ENCODE measurements around the gene LMBRD1. TPM values are rescaled to one million over a fixed set of nuclear protein-coding genes. Genes with fewer than 3 reads are reported as not detected.
"Not testable (repeated sequence)": the region's sequence is repeated elsewhere in the genome, so short reads cannot be mapped to it uniquely, and the experiment has no call there.

LMBRD1 gene
- total and polyA plus RNA-seq, 2 donors: 36.4 to 50.1 TPM

- DNase-seq (ENCODE audit: low read depth in 6 of 9, low spot score in 9 of 9): no peak
- no peak overlapping the region for H3K27ac ChIP-seq (ENCODE audit: low read depth in 1 of 2, low read length in 1 of 2)
- H3K9me3 ChIP-seq (ENCODE audit: control insufficient read depth in 2 of 2, insufficient read depth in 1 of 2, low read length in 1 of 2): no peaks in the 10 kb centered on the region
- H3K4me3 ChIP-seq (ENCODE audit: low read length in 2 of 2): no peak overlapping the region
- no peaks in the 10 kb centered on the region for H3K27me3 ChIP-seq (ENCODE audit: control insufficient read depth in 2 of 2, insufficient read depth in 1 of 2, low read length in 1 of 2)
- H3K4me1 ChIP-seq (ENCODE audit: control insufficient read depth in 2 of 2, insufficient read depth in 2 of 2, low read length in 2 of 2): no peaks in the 10 kb centered on the region
- peaks cover 0 to 18% of the 10 kb centered on the region in 2 donors for H3K36me3 ChIP-seq (ENCODE audit: control insufficient read depth in 2 of 2, insufficient read depth in 2 of 2, low read length in 1 of 2)
Measured at GRCh38 chr6:69699655-69700054, 97.2 kb downstream of the LMBRD1 start.

GRCh38 chr6:69696273-69696672 is 100.5 kb downstream of the LMBRD1 start:
- H3K27me3 ChIP-seq (ENCODE audit: control insufficient read depth in 2 of 2, insufficient read depth in 1 of 2, low read length in 1 of 2): no peaks in the 10 kb centered on the region
- H3K27ac ChIP-seq (ENCODE audit: low read depth in 1 of 2, low read length in 1 of 2): no peak overlapping the region
- H3K4me1 ChIP-seq (ENCODE audit: control insufficient read depth in 2 of 2, insufficient read depth in 2 of 2, low read length in 2 of 2): no peaks in the 10 kb centered on the region
- H3K36me3 ChIP-seq (ENCODE audit: control insufficient read depth in 2 of 2, insufficient read depth in 2 of 2, low read length in 1 of 2): peaks cover 0 to 18% of the 10 kb centered on the region in 2 donors
- peak in 3 of 9 donors; percentile 3 to 23 (median 6) for DNase-seq (ENCODE audit: low read depth in 6 of 9, low spot score in 9 of 9)
- 72% methylated on average over 2 of the region's 2 CpGs for WGBS
- H3K9me3 ChIP-seq (ENCODE audit: control insufficient read depth in 2 of 2, insufficient read depth in 1 of 2, low read length in 1 of 2): no peaks in the 10 kb centered on the region
- no peak overlapping the region for H3K4me3 ChIP-seq (ENCODE audit: low read length in 2 of 2)

DNA sequence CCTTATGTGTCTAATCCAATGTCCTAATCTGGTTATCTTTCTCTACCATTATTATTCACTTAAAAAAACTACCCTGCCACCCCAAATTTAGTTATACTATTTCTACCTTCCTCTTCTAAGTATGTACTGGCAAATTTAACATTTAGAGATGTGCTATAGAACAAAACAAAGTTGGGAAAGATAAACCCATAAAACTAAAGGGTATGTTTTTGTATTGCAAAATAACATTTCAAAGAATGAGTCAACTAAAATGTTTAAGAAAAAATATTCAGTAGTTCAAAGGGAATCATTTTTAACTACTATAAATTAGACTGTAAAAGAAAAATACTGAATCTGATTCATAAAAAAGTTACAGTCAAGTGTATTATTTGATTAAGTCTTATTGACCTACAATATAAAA is 103.0 kb downstream of the LMBRD1 start:
- Histone ChIP-seq H3K27ac (ENCODE audit: low read depth in 1 of 2, low read length in 1 of 2) (no peak overlapping the region), H3K4me1 (ENCODE audit: control insufficient read depth in 2 of 2, insufficient read depth in 2 of 2, low read length in 2 of 2) (no peaks in the 10 kb centered on the region), H3K36me3 (ENCODE audit: control insufficient read depth in 2 of 2, insufficient read depth in 2 of 2, low read length in 1 of 2) (peaks cover 0 to 10% of the 10 kb centered on the region in 2 donors), H3K9me3 (ENCODE audit: control insufficient read depth in 2 of 2, insufficient read depth in 1 of 2, low read length in 1 of 2) (no peaks in the 10 kb centered on the region), H3K4me3 (ENCODE audit: low read length in 2 of 2) (no peak overlapping the region), H3K27me3 (ENCODE audit: control insufficient read depth in 2 of 2, insufficient read depth in 1 of 2, low read length in 1 of 2) (no peaks in the 10 kb centered on the region)
- no peak for DNase-seq (ENCODE audit: low read depth in 6 of 9, low spot score in 9 of 9)

DNA sequence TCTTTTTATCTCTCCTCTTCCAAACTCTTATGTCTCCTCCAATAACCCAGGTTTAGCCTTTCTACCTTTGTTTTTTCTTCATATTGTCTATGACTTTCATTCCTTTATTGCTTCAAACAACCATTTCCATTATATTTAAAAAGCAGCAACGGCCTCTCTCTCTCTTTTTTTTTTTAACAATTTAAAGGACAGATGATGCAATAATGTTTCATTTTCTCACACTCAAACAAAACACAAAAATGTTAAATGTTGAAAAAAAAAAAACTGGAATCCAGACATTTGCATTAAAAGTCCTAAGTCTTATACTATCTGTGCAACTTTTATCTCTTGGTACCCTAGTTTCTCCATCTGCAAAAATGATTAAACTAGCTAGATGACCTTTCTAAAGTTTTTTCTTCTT is 105.8 kb downstream of the LMBRD1 start:
- 92% methylated on average over 1 of the region's 1 CpG for WGBS
- Histone ChIP-seq H3K9me3 (ENCODE audit: control insufficient read depth in 2 of 2, insufficient read depth in 1 of 2, low read length in 1 of 2) (no peaks in the 10 kb centered on the region), H3K27ac (ENCODE audit: low read depth in 1 of 2, low read length in 1 of 2) (no peak overlapping the region), H3K4me3 (ENCODE audit: low read length in 2 of 2) (no peak overlapping the region), H3K4me1 (ENCODE audit: control insufficient read depth in 2 of 2, insufficient read depth in 2 of 2, low read length in 2 of 2) (no peaks in the 10 kb centered on the region), H3K27me3 (ENCODE audit: control insufficient read depth in 2 of 2, insufficient read depth in 1 of 2, low read length in 1 of 2) (no peaks in the 10 kb centered on the region), H3K36me3 (ENCODE audit: control insufficient read depth in 2 of 2, insufficient read depth in 2 of 2, low read length in 1 of 2) (no peaks in the 10 kb centered on the region)
- DNase-seq (ENCODE audit: low read depth in 6 of 9, low spot score in 9 of 9): no peak

DNA sequence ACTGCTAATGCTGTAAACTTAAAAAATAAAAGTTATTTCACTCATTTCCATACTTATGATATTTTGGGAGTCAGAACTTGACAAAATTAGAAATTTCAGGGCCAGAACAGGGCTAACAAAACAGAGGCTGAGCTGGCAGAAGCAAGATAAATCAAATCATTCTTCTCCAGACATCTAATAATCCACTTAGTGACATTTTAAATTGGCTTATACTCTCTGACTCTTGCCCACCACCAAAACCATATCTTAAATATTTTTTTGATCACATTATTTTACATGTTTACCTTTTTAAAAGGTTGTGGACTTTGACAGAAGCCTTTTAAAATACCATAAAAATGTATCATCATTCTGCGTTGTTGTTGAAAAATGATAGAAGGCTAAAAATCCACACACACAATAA is 116.5 kb downstream of the LMBRD1 start:
- no peak for DNase-seq (ENCODE audit: low read depth in 6 of 9, low spot score in 9 of 9)
- H3K27me3 ChIP-seq (ENCODE audit: control insufficient read depth in 2 of 2, insufficient read depth in 1 of 2, low read length in 1 of 2): no peaks in the 10 kb centered on the region
- H3K27ac ChIP-seq (ENCODE audit: low read depth in 1 of 2, low read length in 1 of 2): no peak overlapping the region
- H3K4me1 ChIP-seq (ENCODE audit: control insufficient read depth in 2 of 2, insufficient read depth in 2 of 2, low read length in 2 of 2): no peaks in the 10 kb centered on the region
- H3K4me3 ChIP-seq (ENCODE audit: low read length in 2 of 2): no peak overlapping the region
- peaks cover 0 to 5% of the 10 kb centered on the region in 2 donors for H3K36me3 ChIP-seq (ENCODE audit: control insufficient read depth in 2 of 2, insufficient read depth in 2 of 2, low read length in 1 of 2)
- 99% methylated on average over 1 of the region's 1 CpG for WGBS
- H3K9me3 ChIP-seq (ENCODE audit: control insufficient read depth in 2 of 2, insufficient read depth in 1 of 2, low read length in 1 of 2): no peaks in the 10 kb centered on the region

- Histone ChIP-seq H3K4me1 (ENCODE audit: control insufficient read depth in 2 of 2, insufficient read depth in 2 of 2, low read length in 2 of 2) (no peaks in the 10 kb centered on the region), H3K27ac (ENCODE audit: low read depth in 1 of 2, low read length in 1 of 2) (no peak overlapping the region), H3K4me3 (ENCODE audit: low read length in 2 of 2) (no peak overlapping the region), H3K36me3 (ENCODE audit: control insufficient read depth in 2 of 2, insufficient read depth in 2 of 2, low read length in 1 of 2) (peaks cover 5 to 30% of the 10 kb centered on the region in 2 donors), H3K9me3 (ENCODE audit: control insufficient read depth in 2 of 2, insufficient read depth in 1 of 2, low read length in 1 of 2) (no peaks in the 10 kb centered on the region), H3K27me3 (ENCODE audit: control insufficient read depth in 2 of 2, insufficient read depth in 1 of 2, low read length in 1 of 2) (no peaks in the 10 kb centered on the region)
- WGBS: 84% methylated on average over 2 of the region's 2 CpGs
- DNase-seq (ENCODE audit: low read depth in 6 of 9, low spot score in 9 of 9): no peak
Measured at GRCh38 chr6:69673298-69673697, 123.5 kb downstream of the LMBRD1 start.

- no peak for DNase-seq (ENCODE audit: low read depth in 6 of 9, low spot score in 9 of 9)
- Histone ChIP-seq H3K36me3 (ENCODE audit: control insufficient read depth in 2 of 2, insufficient read depth in 2 of 2, low read length in 1 of 2) (peaks cover 5 to 18% of the 10 kb centered on the region in 2 donors), H3K9me3 (ENCODE audit: control insufficient read depth in 2 of 2, insufficient read depth in 1 of 2, low read length in 1 of 2) (no peaks in the 10 kb centered on the region), H3K27ac (ENCODE audit: low read depth in 1 of 2, low read length in 1 of 2) (no peak overlapping the region), H3K4me3 (ENCODE audit: low read length in 2 of 2) (no peak overlapping the region), H3K27me3 (ENCODE audit: control insufficient read depth in 2 of 2, insufficient read depth in 1 of 2, low read length in 1 of 2) (no peaks in the 10 kb centered on the region), H3K4me1 (ENCODE audit: control insufficient read depth in 2 of 2, insufficient read depth in 2 of 2, low read length in 2 of 2) (no peaks in the 10 kb centered on the region)
- WGBS: 82% methylated on average over 4 of the region's 4 CpGs
Measured at GRCh38 chr6:69668916-69669315, 127.9 kb downstream of the LMBRD1 start.

- not testable (repeated sequence) for H3K36me3 ChIP-seq (ENCODE audit: control insufficient read depth in 2 of 2, insufficient read depth in 2 of 2, low read length in 1 of 2); H3K27ac ChIP-seq (ENCODE audit: low read depth in 1 of 2, low read length in 1 of 2); H3K4me3 ChIP-seq (ENCODE audit: low read length in 2 of 2); H3K9me3 ChIP-seq (ENCODE audit: control insufficient read depth in 2 of 2, insufficient read depth in 1 of 2, low read length in 1 of 2); H3K4me1 ChIP-seq (ENCODE audit: control insufficient read depth in 2 of 2, insufficient read depth in 2 of 2, low read length in 2 of 2); H3K27me3 ChIP-seq (ENCODE audit: control insufficient read depth in 2 of 2, insufficient read depth in 1 of 2, low read length in 1 of 2); DNase-seq (ENCODE audit: low read depth in 6 of 9, low spot score in 9 of 9)
- 98% methylated on average over 9 of the region's 9 CpGs for WGBS
Measured at GRCh38 chr6:69666779-69667178, 130.0 kb downstream of the LMBRD1 start.

DNA sequence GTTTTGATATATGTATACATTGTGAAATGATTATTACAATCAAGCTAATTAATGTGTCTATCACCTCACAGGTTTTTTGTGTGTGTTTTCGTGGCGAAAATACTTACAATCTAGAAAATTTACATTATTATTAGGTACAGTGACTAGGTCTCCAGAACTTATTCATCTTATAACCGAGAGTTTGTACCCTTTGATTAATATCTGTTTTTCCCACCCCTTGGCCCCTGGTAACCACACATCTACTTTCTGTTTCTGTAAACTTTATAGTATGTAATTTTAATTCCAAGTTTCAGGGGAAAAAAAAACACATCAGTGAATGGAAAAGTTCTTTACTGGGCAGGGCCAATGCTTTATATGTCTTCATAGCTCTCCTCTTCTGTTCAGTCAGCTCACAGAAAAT is 131.4 kb downstream of the LMBRD1 start:
- H3K9me3 ChIP-seq (ENCODE audit: control insufficient read depth in 2 of 2, insufficient read depth in 1 of 2, low read length in 1 of 2): no peaks in the 10 kb centered on the region
- H3K27me3 ChIP-seq (ENCODE audit: control insufficient read depth in 2 of 2, insufficient read depth in 1 of 2, low read length in 1 of 2): no peaks in the 10 kb centered on the region
- DNase-seq (ENCODE audit: low read depth in 6 of 9, low spot score in 9 of 9): no peak
- no peaks in the 10 kb centered on the region for H3K4me1 ChIP-seq (ENCODE audit: control insufficient read depth in 2 of 2, insufficient read depth in 2 of 2, low read length in 2 of 2)
- H3K36me3 ChIP-seq (ENCODE audit: control insufficient read depth in 2 of 2, insufficient read depth in 2 of 2, low read length in 1 of 2): no peaks in the 10 kb centered on the region
- 94% methylated on average over 3 of the region's 3 CpGs for WGBS
- no peak overlapping the region for H3K27ac ChIP-seq (ENCODE audit: low read depth in 1 of 2, low read length in 1 of 2)
- no peak overlapping the region for H3K4me3 ChIP-seq (ENCODE audit: low read length in 2 of 2)

- WGBS: 97% methylated on average over 1 of the region's 1 CpG
- no peaks in the 10 kb centered on the region for H3K36me3 ChIP-seq (ENCODE audit: control insufficient read depth in 2 of 2, insufficient read depth in 2 of 2, low read length in 1 of 2)
- no peaks in the 10 kb centered on the region for H3K4me1 ChIP-seq (ENCODE audit: control insufficient read depth in 2 of 2, insufficient read depth in 2 of 2, low read length in 2 of 2)
- no peak overlapping the region for H3K27ac ChIP-seq (ENCODE audit: low read depth in 1 of 2, low read length in 1 of 2)
- no peak overlapping the region for H3K4me3 ChIP-seq (ENCODE audit: low read length in 2 of 2)
- DNase-seq (ENCODE audit: low read depth in 6 of 9, low spot score in 9 of 9): no peak
- H3K9me3 ChIP-seq (ENCODE audit: control insufficient read depth in 2 of 2, insufficient read depth in 1 of 2, low read length in 1 of 2): no peaks in the 10 kb centered on the region
- H3K27me3 ChIP-seq (ENCODE audit: control insufficient read depth in 2 of 2, insufficient read depth in 1 of 2, low read length in 1 of 2): no peaks in the 10 kb centered on the region
Measured at GRCh38 chr6:69664551-69664950, 132.3 kb downstream of the LMBRD1 start.

All from thymus (tissue), 11 donors.